Heart left ventricle (tissue), 13 donors: ENCODE measurements around the gene PPP1R9A.

Experiments
- CTCF ChIP-seq, 12 donors: fragments of 200-600 bp; sonication (generic) in 4 of 12; IDR thresholded peaks; one replicate each; pipeline versions ENCODE4 v1.5.0 to v1.8.0; 2018 to 2022; ENCODE audit warnings: antibody characterized with exemption in 12 of 12, mild to moderate bottlenecking in 5 of 12
- POLR2A ChIP-seq, 2 donors: fragments of 450-650 bp; IDR thresholded peaks; one replicate each; pipeline ENCODE4 v1.6.1; 2017; ENCODE audit warnings: antibody characterized with exemption in 2 of 2, mild to moderate bottlenecking in 2 of 2, moderate library complexity in 2 of 2
- donor health status: ischemic (EF 13 %, LVEDD 7.1; RV severe dilation, severe dysfunction).
- donor health status: DM: no; HTN: yes; CAD: no.
- donor health status: DM: no; HTN: no; CAD: no.
- donor health status: ischemic (EF 25% LVEDD 6.9; RV normal size, moderate dysfunction).
- donor health status: ischemic (EF 25% LVEDD 5.7; RV mildly dilated, moderate dysfunction).
- donor health status: ischemic (EF 35%, LVEDD 5.7; RV mildly dilated, moderate dysfunction).
- donor health status: nonischemic (EF 11% LVEDD 7.7; RV severe dilation, severe dysfunction).
- donor health status: DM: yes; HTN: yes; CAD: no.
- donor health status: PGD.
- donor health status: ischemic (EF 29% LVEDD 5.4; RV normal size, mild dysfunction).
- donor health status: nonischemic (EF 23%, LVEDD 6.1; RV moderate dilation, normal function).

DNA sequence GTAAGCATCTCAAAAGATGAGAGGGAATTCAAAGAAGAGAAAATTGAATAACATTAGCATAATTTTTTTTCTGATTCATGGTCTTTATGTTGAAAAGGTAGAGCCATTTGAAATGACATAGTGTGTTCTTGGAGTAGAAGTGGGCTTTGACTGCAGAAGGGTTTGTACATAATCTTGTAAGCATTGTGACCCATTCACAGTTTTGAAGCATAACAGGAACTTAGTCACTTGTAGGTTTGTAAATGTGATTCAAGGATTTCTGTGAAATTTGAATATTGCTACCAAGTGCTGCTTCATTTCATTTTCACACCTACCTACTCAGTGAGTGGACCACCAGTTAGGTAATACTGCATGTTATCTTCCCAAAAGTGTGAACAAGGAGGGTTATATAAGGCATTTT lies 348.3 kb downstream of the PPP1R9A start:
- no peak for TF ChIP-seq CTCF (IDR thresholded peaks at IDR 0.05)
- no peak for TF ChIP-seq POLR2A (IDR thresholded peaks at IDR 0.05)
